K562 treated with DMSO at 1 percent for 24 hours (cell line): ENCODE measurements around the gene ESCO1. TPM values are rescaled to one million over a fixed set of nuclear protein-coding genes. Genes with fewer than 3 reads are reported as not detected.

ENCODE experiments used
- total RNA-seq: library from RNA; unstranded; fragments of 300-600 nt; gene quantifications from 2 replicates; pipeline ENCODE4 v1.2.3, GENCODE V29; 2022; ENCODE audit warnings: low read depth; ENCODE audit not compliant: insufficient read depth

The ESCO1 gene
- 11.8 and 15.7 TPM in 2 replicates for total RNA-seq

DNA sequence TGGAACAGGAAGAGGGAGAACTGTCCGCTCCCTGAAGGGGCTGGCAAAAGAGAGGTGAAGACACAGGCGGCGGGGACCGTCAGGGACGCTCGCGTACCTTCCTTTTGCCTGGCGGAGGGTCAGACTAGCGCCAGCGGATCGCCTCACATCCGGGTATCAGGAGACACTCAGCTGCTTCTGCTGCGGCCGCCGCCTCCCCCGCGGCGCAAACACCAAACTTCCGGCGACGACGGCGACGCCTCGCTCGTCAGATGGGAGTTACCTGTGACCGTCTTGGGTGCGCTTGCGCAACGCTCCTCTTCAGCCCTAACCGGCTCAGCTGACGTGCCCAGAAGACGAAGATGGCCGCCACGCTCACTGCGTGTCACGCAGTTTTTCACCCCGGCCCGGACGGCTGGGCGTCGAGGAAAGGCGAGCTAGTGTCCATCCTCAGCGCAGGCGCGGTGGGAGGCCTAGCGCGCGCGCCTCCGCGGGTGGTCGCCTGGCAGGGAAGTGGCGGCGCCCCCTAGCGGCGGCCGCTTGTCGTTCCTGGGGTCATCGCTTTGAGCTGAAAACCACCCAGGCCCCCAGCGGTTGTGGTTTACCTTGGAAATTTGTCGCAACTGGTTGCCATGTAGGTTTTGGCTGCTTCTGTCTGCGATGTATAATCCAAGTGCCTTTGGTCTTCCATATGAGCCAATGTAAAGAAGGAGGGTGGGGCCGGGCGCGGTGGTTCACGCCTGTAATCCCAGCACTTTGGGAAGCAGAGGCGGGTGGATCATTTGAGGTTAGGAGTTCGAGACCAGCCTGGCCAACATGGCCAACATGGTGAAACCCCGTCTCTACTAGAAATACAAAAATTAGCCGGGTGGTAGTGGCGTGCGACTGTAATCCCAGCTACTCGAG is at the start of gene ESCO1:
Gene ESCO1 (minus strand): TSS at position 179 of the 885 bp plus-strand sequence. CDS start 25,861 bp downstream, outside the sequence.

GRCh38 chr18:21612125-21613039 is 11.9 kb upstream of the ESCO1 start, which contains the start of gene SNRPD1:
TSS of gene SNRPD1 (plus strand) at chr18:21612314. CDS start at chr18:21612430, 116 bp downstream.

Other genes with a start within 250 kb of the ESCO1 start
- gene SNRPD1, start 11.6 kb upstream of the ESCO1 start, total RNA-seq: 9.7 and 18.5 TPM in 2 replicates
- 16.4 and 18.6 TPM in 2 replicates for gene ABHD3, start 104.1 kb upstream of the ESCO1 start, total RNA-seq
- 15.0 and 18.0 TPM in 2 replicates for gene MIB1, start 140.1 kb upstream of the ESCO1 start, total RNA-seq